Activated CD8-positive, alpha-beta memory T cell treated with anti-CD3 and anti-CD28 coated beads, Interleukin-2, amount 50 U/mL, for 48 hours (primary cell): ENCODE measurements around the gene KLF14.
"Not testable (repeated sequence)": the region's sequence is repeated elsewhere in the genome, so short reads cannot be mapped to it uniquely, and the experiment has no call there.

Experiments
- DNase-seq: peaks from one replicate; pipeline ENCODE4 v3.0.0-alpha.2; 2020

KLF14 gene

DNA sequence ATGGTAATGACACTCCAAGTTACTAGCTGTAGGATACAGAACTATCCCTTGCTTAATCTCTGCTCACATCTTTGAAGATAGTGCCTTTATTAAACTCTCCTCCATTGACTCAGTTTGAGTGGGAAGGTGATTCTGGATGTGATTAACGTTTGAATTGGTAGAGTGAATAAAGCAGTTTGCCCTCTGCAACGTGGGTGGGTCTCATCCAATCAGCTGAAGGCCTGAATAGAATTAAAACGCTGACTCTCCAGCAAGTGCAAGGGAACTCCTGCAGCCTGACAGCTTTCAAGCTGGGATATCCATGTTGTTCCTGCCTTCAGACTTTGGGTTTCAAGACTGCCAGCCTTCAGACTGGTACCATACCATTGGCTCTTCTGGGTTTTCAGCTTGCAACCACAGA is 21.6 kb downstream of the KLF14 start:
- DNase-seq: no peak

DNA sequence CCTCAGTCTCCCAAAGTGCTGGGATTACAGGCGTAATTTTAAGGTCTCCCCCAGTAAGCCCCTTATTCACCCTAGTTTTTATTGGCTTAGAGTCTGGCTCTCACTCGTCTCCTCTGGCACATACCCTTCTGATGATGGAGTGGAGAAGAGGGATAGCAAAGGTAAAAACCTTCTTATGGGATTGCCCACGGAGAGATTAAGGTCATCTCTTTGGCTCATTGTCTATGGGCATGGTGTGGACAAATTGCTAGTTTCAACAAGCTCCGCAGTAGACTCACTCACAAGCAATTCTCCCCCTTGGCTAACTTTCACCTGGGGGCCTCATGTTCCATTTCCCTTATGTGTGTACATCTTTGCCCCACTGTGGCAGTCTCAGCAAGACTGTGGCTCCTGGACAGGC is 25.2 kb downstream of the KLF14 start:
- no peak for DNase-seq

DNA sequence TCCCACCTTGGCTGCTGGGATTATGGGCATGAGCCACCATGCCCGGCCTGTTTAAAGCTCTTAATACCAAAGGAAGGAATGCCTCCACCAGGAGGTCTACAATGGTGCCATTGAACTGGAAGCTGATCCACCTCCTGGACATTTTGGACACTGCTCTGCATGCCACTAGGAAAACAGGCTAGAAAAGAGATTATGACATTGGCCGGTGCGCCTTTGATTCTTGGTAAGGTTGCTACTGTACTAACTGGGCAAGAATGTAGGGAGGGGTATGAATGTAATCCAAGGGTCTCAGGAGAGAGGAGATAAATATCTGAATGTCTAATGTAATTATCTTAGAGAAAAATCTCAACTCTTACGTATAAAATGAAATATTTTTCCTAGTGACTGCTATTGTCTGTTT is 26.0 kb downstream of the KLF14 start:
- DNase-seq: no peak

DNA sequence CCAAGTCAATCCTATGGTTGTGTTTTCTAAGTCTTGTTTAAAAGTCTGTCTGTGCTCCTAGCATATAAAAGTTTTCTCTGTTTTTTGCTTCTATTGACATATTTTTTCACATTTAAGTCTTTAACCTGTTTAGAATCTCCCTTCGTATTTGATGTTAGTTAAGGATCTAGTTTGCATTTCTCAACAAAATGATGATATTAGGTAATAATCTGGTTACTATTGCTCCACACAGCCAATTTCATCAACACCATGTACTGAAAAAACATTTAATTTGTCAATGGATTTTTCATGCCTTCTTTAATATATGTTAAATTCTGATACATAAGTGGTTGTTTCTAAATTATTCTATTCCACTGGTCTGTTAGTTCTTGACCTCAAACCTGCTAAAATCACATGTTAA is 30.2 kb downstream of the KLF14 start:
- no peak for DNase-seq

DNA sequence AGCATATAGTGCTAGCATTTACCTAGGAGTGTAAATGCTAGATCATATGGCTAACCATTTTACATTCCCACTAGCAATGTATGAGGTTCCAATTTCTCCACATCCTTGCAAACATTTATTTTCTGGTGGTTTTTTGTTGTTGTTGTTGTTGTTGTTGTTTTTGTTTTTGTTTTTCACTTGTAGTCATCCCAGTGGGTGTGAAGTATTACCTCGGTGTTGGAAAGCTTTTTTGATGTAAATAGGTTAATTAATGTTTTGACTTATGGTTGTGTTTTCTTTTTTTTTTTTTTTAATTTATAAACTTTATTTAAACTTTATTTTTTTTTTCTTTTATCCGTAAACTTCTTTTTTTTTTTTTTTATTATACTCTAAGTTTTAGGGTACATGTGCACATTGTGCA is 32.4 kb downstream of the KLF14 start:
- no peak for DNase-seq

DNA sequence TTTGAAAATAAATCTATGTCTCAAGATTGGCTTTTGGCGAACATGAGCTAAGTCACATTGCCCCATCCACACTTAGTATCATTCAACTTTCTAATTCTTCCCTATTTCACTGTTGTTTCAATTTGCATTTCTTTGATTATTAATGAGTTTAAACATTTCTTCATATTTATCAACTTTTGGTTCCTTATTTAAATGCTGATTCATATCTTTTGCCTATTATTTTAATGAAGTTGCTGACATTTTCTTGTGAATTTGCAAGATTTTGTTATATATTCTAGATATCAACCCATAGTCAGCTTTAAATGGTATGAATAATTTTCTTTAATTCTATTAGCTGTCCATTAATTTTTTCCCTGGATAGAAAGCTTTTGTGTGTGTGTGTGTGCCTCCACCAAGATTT is 33.2 kb downstream of the KLF14 start:
- DNase-seq: no peak

DNA sequence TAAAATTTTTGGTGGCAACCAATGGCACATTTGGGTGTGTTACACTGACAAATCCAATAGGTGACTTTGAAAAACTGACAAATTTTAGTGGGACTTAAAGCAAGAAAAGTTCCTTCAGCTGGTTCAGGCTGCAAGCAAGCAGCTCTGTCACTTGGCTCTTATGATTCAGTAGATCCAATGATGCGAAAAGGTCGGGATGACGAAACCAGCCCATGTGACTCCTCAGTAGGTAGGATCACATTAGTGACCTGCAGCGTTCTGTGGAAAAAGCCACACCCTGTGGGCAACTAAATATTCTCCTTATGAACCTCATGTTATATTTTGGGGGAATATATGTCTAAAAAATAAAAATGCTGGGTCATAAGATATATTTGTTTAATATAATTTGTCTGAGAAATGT is 34.3 kb downstream of the KLF14 start:
- no peak for DNase-seq

DNA sequence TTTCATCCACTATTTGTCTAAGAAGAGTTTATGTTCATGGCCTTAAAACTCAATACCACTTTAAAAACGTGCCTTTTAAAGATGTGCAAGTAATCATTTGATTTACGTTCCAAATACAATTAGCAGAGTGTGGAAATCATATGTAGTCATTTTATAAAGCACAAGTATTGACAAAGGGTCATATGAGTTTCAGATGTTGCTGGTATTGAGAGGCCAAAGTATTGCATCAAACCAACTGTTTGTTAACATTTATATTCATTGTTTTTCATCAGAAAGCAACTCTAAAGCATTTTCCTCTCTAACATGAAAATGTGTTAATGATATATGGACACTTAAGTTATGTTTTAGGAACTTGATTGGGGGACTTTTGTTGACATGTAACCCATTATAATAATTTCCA is 36.2 kb downstream of the KLF14 start:
- no peak for DNase-seq

DNA sequence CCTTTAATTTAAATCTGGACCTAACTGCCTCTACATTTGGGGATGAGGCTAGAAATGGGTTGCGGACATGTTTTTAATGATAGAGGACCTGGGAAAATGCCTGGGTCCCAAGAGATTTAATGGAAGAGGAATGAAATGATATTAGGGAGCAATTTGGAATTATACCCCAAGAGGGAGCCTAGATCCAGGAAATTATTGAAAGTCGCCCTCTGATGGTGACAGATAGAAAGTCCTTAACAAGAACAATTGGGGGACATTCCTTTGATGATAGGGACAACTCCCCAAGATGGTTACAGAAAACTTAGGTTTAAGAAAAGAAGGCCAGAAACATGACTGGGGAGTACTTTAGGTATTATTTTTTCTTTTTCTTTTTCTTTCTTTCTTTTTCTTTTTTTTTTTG is 38.2 kb downstream of the KLF14 start:
- DNase-seq: no peak

DNA sequence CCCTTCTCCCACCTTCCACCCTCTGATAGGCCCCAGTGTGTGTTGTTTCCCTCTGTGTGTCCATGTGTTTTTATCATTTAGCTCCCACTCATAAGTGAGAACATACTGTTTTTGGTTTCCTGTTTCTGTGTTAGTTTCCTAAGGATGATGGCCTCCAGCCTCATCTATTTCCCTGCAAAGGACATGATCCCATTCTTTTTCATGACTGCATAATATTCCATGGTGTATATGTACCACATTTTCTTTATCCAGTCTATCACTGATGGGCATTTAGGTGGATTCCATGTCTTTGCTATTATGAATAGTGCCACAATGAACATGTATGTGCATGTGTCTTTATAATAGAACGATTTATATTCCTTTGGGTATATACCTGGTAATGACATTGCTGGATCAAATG is 41.6 kb downstream of the KLF14 start:
- not testable (repeated sequence) for DNase-seq

DNA sequence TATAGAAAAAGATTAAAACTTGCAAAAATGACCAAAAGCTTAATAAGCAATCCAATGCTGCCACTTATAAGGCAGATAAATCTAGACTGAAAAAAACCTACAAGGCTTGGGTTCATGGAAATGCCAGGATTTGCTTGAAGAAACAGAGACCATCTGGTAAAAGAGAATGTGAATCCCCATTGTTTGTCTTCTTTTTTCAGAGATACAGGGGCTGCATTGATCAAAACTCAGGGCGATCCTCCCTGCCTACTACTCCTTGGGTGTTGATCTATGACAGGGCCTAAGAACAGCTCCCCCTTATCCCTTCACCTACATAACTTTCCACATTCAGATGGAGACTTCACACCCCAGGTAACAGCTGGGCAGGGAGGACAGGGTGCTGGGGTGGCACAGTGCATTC is 44.3 kb downstream of the KLF14 start:
- DNase-seq: no peak

DNA sequence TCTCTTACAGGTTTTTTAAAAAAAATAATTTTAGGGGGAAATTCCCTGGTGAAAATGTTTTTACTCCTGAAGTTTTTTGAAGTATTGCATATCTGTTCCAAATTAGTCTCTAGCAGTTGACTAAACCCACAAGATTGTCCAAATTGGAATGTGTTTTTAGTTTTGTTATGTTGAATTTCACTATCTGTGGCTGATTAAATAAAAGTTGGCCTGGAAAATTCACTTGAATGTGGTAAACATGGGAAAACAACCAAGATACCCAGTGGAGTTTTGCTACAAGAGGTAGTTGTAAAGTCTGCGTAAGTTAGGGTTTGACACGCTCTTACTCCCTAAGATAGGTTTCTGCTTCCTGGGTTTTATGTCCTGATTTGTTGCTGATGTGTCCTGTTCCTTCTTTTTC is 51.0 kb downstream of the KLF14 start:
- no peak for DNase-seq
